ENCODE results near the gene KMO.
A peak's percentile ranks its signal among the peaks of the same experiment; 100 is the strongest.

The KMO gene

DNA sequence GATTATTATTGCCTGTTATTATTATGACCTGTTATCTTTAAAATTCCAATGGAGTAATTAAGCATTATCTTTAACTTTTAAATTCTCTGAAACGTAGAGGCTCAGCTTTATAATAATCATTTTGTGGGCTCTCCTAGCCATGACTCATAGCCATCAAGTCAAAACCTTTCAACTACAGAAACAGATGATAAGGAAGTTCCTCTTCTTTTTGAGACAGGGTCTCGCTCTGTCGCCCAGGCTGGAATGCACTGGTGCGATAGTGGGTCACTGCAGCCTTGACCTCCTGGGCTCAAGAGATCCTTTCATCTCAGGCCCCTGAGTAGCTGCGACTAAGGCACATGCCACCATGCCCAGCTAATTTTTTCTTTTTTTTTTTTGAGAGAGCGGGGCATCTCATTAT lies 64.5 kb downstream of the KMO start:
- DNase-seq = no peak

DNA sequence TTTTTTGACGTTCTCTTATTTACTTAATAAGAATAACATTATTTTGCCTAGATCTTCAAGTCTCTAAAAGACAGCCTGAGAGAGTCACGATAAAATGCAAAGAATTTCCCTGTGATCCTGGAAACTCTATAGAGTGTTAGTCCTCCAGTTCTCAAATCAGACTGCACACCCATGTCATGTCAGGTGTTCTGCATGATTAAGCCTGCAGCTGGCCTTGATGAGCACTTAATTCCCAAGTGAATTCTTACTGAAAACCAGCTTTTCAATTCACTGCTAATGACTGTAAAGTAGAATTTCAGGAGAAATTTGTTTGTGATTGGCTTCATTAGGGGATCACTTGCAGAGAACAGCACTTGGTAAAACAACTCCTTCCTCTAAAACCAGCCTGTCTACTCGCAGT lies 66.1 kb downstream of the KMO start:
- no peak for DNase-seq

DNA sequence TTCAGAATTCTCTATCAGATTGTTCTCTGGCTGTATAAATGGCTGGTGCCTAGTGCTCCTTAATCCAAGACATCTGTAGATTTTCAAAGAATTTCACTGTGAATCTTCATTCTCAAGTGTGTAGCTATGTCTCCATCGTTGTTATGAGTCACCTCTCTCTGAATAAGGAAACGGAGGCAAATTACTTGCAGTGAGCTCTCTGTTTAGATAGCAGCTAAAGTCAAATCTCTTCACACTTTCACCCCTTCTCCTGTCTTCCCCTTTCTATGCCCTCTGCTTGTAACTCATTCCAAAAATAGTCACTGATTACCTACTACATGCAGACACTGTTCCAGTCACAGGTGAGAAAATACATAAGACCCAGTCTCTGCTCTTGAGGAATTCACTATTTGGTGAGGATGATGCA lies 68.3 kb downstream of the KMO start:
- no peak for DNase-seq

DNA sequence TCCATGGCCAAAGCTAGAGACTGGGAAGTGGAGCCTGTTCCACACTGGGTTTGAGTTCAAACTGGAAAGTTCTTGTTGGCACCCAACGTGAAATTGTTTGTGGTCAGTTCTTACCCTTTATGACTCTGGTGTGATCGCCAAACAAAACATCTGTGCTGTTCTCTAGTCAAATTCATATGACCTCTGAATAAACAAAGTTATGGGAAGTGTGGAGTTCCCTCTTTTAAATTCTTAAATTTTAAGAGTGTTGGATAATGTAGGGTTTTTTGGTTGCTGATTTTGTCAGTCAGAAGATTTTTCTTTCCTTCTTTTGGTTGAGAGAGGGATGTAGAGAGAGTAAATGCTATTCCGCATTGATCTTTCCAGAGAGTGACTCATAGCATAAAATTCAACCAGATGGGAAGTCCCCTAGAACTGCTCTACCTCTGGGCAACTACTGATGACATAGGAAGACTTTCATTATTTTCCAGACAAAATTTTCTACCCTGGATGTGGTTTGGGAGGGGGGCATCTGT lies 71.6 kb downstream of the KMO start:
- DNase-seq = no peak

DNA sequence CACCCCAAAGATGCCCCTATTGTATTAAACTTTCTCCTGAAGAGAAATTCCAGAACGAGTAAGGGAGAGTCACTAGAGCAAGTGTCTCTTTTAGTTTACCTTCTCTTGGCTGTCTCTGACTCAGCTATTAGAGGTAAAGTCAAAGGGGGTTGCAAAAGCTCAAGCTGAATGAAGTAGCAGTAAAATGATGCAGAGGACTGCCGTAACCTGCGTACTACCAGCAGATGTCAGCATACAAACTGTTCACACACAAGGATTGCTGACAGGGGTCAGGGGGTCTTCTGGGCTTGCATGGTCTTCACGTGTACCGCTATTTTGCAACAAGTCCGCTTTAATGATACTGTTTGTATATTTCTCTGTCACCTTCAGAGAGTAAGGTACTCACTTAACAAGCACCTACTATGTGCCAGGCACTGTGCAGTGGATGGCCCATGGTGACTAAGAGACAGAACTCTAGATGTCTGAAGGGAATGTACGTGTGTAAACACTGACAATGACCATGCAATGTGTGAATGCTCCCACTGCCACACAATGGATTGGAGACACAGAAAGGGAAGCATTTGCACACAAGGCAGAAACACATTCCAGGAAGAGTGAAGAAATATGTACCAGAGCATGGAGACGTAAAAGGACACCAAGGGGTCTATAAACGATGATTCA lies 73.1 kb downstream of the KMO start:
- DNase-seq = no peak

DNA sequence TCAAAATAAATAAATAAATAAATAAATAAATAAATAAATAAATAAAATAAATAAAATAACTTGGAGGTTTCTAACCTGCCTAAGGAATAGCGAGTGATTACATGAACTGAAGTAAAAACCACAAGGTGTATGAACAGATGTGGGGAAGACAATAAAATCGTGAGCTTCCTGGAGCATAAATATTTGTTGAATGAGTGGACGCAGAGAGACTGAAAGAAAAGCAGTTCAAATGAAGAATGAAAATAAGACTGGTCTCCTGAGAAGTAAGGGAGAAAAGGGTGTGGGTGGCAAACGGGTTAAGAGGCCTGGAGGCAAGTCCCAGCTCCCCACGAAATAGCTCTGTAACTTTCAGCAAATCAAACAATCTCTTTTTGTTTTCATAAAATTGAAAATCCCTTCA lies 74.4 kb downstream of the KMO start:
- DNase-seq = no peak

DNA sequence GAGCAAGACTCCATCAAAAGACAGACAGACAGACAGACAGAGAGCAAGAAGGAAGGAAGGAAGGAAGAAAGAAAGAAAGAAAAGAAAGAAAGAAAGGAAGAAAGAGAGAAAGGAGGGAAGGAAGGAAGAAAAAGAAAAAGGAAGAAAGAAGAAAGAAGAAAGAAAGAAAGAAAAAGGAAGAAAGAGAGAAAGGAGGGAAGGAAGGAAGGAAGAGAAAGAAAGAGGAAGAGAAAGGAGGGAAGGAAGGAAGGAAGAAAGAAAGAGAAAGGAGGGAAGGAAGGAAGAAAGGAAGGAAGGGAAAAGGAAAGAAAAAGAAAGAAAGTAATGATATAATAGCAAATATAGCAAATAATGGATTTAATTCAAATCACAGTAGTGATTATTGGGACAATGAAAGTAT lies 75.3 kb downstream of the KMO start:
- no peak for DNase-seq

DNA sequence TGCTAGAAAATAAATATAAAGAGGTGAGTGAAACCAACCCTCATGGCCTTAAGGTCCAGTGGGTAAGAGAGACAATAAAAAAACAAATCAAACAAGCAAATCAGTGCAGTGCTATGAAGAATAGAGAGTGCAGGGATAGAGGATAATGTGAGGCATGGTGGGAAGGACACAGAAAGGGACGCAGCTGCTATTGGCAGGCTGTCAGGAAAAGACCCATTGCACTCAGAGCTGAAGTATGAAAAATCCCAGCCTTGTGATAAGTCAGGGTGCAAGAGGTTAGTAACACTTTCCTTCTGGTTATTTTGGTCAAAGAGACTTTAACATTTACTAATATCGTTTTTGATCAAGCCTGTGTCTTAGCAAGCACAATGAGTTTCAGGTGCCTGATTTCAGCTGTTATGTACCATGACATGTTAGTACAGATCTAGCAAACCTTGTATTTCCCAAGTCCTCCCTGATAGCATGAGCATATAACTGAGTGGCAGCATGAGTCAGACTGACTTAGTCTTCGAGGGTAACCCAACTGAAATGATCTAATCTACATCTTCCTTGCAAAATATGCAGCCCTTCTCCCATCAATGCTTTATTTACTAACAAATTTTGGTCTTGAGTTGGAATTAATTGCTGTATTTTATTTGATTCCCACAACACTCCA lies 76.3 kb downstream of the KMO start:
- no peak for DNase-seq

DNA sequence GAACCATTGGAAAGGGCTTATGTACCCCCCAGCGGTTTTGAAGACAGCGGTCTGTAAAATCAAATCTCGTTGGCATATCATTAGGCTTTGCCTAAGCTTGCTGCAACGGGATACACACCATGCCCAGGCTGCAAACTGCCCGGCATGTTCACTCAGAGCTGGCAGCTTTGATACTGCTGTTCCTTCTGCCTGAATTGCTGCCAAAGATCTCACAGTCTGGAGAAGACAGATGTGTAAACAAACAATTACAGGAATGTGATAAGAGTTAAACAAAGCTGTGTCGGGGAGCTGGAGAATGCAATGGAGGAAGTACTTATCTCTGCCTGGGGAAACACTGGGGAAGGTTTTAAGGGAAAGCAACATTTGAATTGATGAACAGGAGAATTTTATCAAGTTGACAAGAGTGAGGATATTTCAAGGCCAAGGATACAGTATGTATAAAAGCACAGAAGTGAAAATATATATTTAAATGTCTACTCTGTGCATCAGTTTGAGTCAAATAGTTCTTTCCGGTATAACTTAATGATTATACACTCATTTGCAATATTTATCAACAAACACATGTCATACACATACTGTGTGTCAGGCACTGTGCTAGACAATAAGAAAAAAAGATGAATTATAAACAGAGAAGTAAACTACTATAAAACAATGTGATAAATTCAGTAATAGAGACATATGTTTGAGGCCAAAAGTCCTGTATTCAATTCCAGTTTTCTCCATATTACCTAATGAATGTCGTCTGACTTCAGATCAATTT lies 78.1 kb downstream of the KMO start:
- no peak for DNase-seq

DNA sequence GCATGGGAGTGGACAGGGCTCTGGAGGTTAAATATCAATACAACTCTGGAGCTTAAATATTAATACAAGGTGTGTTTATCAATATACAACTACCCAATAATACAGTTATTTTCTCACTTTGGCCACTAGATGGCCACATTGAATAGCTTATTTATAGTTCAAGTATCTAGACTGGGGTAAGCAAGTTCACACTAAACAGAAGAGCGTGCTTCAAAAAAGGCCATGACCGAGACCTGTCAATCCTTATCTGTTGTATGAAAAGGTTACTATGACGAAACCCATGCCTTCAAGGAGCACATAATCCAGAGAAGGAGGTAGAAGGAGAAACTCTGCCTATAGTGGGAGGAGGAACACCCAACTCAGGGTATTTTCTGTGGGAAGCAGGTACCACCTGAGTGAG lies 78.9 kb downstream of the KMO start:
- peak in 2 of 14 donors; percentile 6 to 10 for DNase-seq

DNA sequence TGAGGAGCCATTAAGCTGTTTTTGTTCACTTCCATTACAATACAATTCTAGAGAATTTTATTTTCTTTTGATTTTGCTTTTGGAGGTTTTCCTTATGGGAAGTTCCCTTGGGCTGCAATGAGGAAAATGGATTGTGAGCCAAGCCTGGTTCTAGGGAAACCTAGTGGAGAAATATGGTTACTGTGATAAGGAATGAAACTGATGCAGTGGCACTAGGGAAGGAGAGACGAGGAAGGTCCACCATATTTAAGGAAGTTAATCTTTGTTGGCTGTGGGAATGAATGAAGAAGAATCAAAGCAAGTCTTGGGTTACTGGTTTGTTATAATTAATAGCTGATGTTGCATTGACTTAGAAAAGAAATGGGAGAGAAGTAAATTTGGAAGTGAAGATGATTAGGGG lies 79.6 kb downstream of the KMO start:
- DNase-seq = no peak

DNA sequence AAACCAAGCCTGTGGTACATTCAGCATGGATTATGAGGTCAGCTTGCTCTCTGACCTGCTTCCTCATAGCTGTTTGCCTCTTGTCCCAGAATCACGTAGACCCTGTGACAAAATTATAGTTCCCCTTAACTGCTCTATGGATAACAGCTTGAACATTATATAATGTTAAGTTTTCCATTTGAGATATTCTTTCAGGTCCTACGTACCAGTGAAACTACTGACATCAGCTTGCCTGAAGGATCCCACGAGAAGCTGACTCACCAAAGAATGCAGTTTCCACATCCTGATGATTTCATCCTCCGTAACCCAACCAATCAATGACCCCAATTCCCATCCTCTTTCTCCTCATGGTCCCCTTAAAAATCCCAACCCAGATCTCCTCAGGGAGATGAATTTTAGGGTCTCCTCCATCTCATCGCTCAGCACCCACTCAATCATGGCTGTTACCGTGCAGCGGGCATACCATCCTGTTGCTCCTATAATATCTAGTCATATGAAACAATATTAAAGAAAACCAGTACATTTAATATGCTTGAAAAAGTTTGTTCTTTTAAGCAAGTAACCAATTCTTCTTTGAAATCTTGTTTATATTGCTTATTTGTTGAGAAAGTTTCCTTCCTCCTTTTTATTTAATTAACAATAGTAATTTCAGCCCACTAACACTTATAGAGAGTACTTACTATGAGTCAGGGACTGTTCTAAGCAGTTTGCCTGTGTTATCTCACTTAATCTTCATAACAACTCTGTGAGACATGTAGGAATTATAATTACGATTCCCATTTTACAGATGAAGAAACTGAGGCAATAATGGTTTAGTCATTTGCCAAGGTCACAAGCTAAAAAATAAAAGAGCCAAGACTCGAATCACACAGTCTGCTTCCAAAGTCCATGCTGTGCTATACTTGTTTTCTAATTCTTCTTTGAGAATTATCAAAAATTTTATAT lies 80.6 kb downstream of the KMO start:
- DNase-seq = no peak

DNA sequence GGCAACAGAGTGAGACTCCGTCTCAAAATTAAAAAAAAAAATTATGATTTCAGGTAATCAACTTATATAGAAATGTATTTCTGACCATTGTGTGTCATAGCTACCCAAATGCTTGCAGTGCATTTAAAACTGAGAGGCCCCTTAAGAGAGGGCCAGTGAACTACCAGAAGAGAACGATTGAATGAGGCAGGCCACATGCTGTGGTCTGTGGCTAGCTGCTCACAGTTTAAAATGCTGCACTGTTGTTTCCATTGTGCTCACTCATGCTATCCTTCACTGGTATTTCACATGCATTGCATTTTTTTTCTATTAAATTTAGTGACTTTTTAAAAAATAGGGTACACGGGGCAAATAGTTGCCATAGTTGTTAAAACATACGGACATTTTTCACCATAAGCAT lies 82.0 kb downstream of the KMO start:
- DNase-seq = no peak

DNA sequence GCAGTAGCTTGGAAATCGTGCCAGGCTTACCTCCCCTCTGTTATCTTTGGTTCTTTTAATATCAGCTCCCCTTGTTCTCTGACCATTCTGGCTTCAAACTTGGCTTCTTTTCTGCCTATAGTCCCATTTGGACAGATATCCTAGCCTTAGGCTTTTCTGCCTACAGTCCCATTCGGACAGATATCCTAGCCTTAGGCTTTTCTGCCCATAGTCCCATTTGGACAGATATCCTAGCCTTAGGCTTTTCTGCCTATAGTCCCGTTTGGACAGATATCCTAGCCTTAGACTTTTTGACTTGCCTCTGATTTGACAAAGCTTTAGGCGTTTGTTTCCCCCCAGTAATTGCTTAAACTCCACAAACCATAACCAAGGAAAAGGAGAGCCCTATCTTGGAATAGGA lies 82.4 kb downstream of the KMO start:
- DNase-seq = no peak

DNA sequence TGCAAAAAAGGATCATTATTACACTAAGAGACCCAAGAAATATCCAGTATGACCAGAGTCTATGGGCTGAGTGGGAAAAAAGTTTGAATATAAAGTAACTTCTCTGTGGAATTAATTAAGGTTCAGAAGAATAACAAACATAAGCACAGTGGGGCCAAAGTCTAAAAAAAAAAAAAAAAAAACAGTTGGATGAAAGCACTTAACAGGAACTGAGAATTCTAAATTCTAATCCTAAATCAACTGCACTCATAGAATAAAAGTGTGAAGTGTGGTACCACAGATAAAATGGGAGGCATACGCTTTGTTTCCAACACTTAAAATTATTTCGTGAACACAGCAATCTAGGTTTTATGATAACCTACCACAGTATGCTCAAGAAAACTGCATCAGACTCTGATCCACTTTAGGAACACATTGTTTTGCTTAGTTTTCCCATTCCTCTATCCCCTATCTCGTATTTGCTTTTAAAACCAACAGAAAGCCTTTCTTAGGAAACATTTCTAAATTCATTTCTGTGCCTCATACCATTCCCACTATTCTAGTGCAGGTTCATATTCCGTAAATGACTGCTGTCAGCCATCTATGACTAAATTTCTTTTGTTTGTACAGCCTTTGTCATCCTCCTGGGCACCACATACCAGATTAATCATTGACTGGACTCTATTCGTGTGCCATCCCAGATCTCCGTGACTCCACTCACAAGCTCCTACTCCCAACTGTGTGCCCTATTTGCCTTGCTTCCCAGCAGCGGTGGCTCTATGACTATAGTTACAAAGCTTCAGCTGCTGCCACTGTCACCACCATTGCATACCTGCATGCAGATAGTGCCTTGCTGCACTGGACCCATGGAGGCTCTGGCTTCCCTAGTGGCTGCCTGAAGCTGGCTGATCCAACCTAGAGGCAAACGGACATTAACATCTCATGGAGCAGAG lies 83.1 kb downstream of the KMO start:
- DNase-seq = no peak

DNA sequence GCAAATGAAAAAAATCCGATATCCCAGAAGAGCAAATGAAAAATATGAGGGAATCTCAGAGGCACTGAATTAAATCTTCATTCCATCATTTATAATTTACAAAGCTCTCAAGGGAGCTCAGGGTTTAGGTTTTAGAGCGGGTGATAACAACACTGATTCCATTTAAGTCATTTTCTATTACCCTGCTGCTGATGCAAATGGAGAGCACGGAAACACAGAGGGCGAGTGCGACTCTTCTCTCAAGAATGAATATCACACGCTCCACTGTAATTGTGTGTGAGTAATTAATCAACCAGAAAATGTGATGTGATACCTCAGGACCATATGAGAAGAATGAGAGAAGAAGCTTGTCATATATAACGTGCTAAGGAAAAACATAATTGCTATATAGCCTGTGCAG lies 85.2 kb downstream of the KMO start:
- no peak for DNase-seq

DNA sequence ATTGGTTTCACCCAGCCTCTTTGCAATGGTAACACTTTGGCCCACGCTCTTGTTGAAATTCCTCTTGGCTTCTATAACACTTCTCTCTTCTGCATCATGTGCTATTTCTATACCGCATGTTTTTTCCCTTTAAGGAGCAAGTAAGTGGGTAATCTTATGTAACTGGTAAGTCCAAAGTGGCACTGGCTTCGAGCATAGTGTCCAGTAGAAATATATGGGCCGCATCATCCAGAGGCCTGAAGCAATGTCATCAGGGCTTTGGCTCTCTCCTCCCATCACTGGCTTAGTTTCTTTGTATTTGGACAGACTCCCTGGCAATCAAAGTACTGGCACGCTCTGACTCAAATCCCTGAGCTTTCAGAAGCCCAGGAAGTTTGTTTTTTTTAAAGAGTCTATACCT lies 90.5 kb downstream of the KMO start:
- DNase-seq = no peak

DNA sequence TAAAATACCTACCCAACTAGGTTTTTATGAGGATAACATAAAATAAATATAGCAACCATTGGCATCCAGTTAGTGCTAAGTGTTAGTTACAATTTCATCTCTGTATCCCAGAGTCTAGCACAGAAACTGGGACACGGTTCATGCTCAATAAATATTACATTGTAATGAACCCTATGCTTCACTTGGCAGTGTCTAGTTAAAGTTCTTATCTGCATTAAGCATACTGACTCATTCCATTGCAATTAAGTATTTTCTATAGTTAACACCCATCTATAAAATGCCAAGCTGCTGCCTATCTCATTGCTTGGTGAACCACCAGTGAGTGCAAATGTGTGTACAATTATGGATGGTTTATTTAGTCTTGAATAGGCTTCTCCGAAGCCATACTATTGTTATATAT lies 92.8 kb downstream of the KMO start:
- DNase-seq = no peak

DNA sequence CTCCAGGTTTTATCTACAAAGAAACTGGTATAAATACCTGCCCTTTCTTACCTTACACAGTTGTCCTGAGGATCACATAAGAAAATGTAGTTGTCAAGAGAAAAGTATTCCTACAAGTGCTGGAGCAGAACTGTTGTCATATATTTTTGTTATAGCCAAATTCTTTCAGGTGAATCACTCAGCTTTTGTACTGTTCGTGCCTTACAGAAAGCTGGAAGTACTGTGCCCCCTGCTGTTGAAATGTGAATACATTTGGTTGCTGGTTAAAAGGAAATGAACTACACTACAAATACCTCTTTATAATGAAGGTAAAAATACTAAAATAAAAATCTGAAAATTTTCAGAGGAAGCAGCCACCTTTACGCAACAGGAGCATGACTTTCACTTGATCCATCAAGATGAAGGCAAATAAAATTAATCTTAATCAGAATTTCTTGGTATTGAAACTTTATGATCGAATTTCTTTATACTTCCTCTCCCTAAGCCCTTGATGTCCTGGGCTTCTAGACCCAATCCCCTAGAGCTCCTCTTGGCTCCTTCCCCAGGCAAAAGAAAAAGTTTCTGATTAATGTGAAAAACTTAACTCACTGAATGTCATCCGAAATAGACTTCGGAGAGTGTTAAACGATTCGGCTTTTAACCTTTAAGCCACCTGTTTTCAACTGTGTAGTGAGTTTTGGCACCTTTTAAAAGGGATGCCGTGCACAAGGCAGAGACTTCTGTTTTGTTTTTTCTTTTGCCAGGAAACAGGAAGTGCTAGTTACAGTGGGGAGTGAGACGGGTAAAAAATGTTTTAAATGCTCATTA lies 95.5 kb downstream of the KMO start:
- DNase-seq = no peak

DNA sequence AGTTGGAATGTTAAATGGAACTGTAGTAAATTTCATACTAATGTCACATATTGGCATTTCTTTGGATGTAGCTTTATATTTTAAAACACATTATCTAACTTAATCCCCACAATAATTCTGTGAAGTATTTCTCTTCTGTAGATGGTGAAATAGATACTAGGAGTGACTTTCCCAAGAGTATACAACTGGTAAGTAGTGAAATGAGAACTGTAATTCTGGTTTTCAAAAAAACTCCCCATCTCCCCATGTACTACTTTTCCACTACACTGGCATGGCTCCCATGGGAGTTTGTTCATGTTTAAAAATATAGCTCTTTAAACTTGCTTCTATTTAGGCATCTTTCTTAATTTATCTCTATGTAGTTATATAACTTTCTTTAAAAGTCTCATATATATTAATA lies 97.8 kb downstream of the KMO start:
- DNase-seq = no peak

DNA sequence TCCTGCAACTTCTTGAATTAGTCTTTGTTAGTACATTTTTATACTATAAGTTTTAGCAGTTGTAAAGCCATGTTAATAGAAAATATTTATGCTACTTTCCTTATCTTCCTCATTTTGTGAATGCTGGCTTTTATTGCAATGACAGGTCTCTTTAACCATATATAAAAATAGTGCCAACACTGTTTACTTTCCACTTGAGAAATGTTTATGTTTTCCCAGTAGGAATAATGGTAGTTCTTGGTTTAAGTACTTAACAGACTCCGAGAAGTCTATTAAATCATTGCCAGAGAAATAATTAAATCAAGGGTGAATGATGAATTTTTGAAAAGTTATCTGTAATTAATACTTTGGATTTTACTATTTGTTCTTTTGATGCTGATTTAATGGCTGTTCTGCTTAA lies 98.3 kb downstream of the KMO start:
- no peak for DNase-seq

Measured in C1 segment of cervical spinal cord (tissue), 14 donors.